Amniotic epithelial cell (primary cell): Measurements from ENCODE around the gene CLIP2.
"Not testable (repeated sequence)": the region's sequence is repeated elsewhere in the genome, so short reads cannot be mapped to it uniquely, and the experiment has no call there.

Source experiments
- DNase-seq: peaks from one replicate; pipeline ENCODE4 v3.0.0-alpha.2; 2010; ENCODE audit warnings: low read depth

Gene CLIP2

DNA sequence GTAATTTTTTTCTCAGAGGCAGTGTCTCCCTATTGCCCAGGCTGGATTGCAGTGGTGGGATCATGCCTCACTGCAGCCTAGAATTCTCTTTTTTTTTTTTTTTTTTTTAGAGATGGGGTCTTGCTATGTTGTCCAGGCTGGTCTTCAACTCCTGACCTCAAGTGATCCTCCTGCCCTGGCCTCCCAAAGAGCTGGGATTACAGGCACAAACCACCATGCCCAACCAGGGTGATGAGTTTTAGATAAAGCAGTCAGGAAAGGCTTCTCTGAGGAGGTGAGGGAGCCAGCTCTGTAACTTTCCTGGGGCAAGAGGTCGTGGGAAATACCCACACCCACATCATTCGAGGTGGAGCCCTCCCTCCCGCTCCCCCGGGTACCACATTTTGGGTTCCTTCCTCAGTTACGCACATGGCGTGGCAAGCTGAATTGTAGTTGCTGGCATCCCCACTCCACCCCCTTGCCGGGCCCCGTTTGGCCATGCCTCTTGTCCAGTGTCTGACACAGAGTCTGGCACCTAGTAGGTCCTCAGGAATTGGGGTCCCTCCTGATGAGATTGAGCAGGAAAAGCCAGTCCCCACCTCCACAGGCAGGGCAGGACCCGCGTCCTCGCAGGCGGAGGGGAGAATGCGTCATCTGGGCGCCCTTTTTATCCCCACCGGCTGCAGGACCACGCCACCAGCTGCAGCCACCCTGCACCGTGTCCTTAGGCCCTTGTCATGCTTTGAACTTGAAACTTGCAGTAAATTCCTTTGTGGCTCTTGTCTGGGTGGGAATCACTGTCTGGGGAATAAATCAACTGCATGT lies 43.4 kb downstream of the CLIP2 start:
- DNase-seq, result no peak

DNA sequence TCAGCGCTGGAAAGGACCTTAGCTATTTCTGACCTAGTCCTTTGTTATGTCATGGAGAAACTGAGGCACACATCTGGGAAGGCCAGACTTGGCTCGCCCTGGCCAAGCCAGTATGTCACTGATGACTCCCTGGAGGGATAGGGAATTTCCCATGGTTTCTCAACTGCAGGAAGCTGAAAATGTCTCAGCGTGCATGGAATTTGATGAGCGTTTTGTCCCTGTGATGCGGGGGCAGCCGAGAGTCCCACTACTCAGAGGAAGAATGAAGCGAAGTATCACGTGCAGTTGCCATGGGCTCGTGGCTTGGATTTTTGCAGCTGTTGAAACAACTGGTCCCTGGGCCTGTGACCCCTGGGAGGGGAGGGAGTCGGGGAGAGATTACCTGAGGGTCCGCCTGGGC lies 44.8 kb downstream of the CLIP2 start:
- DNase-seq, result peak; percentile 41

DNA sequence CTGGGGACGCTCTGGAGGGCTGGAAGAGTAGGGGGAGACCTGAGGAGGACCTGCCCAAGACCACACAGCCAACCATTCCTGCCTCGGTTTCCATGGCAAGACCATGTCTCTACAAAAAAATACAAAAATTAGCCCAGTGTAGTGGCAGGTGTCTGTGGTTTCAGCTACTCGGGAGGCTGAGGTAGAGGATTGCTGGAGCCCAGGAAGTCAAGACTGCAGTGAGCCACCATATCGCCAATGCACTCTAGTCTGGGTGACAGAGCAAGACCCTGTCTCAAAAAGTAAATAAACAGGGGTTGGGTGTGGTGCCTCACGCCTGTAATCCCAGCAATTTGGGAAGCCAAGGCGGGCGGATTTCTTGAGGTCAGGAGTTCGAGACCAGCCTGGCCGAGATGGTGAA lies 48.7 kb downstream of the CLIP2 start:
- no peak for DNase-seq

DNA sequence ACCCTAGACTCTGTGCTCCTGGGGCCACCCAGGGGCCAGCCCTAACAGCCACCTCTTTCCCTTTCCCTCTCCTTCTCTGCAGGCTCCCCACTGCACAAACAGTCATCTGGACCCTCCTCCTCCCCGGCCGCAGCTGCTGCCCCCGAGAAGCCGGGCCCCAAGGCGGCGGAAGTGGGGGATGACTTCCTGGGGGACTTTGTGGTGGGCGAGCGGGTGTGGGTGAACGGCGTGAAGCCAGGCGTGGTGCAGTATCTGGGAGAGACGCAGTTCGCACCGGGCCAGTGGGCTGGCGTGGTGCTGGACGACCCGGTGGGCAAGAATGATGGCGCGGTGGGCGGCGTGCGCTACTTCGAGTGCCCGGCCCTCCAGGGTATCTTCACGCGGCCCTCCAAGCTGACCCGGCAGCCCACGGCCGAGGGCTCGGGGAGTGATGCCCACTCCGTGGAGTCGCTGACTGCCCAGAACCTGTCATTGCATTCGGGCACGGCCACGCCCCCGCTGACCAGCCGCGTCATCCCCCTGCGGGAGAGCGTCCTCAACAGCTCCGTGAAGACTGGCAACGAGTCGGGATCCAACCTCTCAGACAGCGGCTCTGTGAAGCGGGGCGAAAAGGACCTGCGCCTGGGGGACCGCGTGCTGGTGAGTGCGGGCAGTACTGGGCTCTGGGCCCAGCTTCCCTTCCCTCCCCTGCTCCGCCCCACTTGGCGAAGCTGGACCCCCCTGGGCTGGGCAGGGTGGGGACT lies 49.3 kb downstream of the CLIP2 start:
- DNase-seq, result no peak

DNA sequence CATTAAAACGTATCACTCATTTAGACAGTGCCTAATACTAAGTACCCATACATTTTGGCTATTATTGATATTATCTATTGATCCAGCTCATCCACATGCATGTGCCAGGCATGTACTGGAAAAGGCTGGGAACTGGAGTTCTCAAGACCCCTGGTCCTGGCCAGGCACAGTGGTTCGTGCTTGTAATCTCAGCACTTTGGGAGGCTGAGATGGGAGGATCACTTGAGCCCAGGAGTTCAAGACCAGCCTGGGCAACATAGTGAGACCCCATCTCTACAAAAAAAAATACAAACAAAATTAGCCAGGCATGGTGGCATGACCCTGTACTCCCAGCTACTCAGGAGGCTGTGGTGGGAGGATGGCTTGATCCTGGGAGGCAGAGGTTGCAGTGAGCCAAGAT lies 50.4 kb downstream of the CLIP2 start:
- not testable (repeated sequence) for DNase-seq

DNA sequence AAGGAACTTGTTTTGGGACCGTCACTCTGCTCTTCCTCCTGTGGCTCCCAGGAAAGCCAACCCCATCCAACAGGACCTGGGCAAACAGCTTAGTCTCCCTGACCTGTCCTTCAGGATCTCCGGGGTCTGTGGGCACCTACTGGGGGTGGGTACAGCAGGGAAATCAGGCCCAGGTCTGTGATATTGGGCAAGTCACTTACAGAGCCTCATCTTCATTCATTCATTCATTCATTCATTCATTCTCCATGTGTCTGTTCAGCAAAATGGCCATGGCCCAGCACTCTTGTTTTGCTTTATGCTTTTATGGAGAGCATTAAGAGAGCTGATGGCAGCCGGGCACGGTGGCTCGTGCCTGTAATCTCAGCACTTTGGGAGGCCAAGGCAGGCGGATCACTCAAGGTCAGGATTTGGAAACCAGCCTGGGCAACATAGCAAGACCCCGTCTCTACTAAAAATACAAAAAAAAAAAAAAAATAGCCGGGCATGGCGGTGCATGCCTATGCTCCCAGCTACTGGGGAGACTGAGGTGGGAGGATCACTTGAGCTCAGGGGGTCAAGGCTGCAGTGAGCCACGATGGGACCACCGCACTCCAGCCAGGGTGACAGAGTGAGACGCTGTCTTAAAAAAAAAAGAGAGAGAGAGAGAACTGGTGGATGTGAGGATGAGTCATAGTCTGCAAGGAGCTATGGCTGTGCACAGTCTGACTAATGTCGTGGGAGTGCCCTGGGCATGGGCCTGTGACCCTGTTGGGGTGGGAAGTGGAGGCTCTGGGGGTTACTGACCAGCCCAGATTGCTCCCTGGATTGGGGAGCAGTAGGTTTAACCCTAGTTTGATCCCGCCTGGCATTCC lies 54.3 kb downstream of the CLIP2 start:
- peak; percentile 76 for DNase-seq

DNA sequence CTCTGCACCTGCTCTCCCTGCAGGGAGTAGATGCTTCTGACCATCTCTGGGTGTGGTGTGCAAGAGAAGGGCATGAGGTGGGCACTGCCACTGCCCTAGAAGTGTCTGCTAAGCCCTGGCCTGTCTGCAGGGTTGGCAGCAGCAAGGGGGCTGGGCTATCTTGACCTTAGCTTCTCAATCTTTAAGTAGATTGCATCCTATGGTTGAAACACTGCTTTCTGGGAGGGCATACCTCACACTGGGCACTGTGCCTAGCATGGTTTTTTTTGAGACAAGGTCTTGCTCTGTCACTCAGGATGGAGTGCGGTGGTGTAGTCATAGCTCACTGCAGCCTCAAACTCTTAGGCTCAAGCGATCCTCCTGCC lies 54.9 kb downstream of the CLIP2 start:
- peak; percentile 46 for DNase-seq

DNA sequence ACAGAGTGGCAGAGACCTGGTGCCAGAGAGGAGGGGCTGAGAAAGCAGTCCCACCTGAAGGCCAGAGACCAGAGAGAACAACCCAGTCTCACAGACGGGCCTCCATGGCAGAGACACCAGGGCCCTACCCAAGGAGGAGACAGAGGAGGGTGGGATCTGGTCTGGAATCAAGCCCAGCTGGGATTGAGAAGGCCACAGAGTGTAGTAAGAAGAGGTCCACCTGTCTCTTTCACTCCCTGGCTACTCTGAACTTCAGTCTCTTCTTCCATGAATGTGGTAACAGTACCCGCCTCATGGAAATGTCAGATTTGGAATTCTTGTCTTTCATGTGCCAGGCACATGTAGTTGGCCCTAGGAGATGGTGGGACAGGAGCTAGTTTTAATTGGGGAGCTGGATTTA lies 55.6 kb downstream of the CLIP2 start:
- no peak for DNase-seq

DNA sequence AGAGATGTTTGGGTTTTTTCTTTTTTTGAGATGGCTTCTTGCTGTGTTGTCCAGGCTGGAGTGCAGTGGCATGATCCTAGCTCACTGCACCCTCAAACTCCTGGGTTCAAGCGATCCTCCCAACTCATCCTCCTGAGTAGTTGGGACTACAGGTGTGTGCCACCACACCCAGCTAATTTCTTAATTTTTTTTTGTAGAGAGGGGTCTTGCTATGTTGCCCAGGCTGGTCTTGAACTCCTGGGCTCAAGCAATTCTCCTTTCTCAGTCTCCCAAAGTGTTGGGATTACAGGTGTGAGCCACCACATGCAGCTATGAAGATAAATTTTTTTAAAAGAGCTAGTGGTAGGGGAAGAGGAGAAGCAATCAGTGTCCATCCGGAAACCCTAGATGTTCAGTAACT lies 56.8 kb downstream of the CLIP2 start:
- no peak for DNase-seq

DNA sequence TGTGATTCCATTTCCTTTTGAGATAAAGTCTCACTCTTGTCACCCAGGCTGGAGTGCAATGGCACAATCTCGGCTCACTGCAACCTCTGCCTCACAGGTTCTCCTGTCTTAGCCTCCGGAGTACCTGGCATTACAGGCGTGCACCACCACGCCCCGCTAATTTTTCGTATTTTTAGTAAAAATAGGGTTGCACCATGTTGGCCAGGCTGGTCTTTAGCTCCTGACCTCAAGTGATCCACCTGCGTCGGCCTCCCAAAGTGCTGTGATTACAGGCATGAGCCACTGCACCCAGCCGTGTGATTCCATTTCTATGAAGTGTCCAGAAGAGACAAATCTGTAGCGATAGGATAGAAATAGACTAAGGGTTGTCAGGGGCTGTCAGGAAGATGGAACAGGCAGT lies 60.4 kb downstream of the CLIP2 start:
- DNase-seq, result no peak

DNA sequence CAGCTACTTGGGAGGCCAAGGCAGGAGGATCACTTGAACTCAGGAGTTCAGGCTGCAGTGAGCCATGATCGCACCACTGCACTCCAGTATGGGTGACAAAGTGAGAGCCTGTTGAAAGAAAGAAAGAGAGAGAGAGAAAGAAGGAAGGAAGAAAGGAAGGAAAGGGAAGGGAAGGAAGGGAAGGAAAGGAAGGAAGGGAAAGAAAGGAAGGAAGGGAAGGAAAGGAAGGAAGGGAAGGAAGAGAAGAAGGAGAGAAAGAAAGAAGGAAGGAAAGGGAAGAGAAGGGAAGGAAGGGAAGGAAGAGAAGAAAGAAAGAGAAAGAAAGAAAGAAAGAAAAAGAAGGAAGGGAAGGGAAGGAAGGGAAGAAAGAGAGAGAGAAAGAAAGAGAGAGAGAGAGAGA lies 61.5 kb downstream of the CLIP2 start:
- DNase-seq, result no peak

DNA sequence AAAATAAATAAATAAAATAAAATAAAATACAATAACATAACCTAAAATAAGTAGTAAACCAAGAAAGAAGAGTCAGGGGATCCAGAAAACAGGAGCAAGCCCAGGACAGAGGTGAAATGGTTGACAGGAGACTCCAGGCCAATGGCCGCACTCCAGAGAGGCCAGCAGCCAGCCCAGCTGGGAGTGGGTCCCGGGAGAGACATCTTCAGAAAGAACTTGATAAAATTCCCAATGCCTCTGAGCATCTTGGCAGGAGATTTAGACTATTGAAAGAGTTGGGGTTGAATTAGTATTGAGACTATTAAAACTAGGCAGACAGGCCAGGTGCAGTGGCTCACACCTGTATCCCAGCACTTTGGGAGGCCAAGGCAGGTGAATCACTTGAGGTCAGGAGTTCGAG lies 62.6 kb downstream of the CLIP2 start:
- no peak for DNase-seq

DNA sequence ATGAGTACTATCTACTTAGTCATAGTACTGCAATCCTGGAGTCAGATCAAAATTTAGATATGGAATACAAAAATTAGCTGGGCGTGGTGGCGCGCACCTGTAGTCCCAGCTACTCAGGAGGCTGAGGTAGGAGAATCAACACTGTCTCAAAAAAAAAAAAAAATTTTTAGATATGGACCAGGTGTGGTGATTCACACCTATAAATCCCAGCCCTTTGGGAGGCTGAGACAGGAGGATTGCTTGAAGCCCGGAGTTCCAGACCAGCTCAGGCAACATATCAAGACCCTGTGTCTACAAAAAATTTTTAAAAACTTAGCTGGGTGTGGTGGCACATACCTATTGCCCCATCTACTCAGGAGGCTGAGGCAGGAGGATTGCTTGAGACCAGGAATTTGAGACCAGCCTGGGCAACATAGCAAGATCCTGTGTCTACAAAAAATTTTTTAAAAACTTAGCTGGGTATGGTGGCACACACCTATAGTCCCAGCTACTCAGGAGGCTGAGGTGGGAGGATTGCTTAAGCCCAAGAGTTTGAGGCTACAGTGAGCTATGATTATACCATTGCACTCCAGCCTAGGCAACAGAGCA lies 63.4 kb downstream of the CLIP2 start:
- not testable (repeated sequence) for DNase-seq

DNA sequence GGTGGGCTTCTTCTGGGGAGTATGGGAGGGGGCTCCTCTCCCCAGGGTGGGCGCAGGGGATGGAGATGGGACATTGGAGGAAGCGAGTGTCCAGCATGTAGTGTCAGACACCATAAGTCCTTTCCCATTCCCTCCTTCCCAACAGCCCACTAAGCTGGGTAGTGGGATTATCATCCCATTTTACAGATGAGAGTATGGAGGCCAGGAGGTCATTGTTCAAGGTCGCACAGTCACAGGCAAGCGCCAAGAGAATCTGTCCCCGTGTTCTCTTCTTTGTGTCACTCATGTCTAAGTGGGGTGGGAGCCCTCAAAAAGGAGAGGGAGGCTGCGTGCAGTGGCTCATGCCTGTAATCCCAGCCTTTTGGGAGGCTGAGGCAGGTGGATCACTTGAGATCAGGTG lies 64.8 kb downstream of the CLIP2 start:
- DNase-seq, result no peak

DNA sequence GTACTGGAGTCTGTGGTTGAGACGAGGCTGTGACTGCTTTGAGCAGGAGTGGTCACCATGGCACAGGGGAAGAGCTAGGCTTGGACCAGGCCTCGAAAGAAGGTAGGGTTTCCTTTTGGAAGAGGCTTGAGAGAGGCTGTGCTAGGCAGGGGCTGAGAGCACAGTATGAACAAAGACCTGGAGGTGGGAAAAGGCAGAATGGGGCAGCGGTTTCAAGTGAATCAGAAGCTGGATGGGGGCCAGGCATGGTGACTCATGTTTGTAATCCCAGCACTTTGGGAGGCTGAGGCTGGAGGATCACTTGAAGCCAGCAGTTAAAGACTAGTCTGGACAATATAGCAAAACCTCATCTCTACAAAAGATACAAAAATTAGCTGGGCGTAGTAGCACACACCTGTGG lies 65.9 kb downstream of the CLIP2 start:
- DNase-seq, result peak; percentile 79

DNA sequence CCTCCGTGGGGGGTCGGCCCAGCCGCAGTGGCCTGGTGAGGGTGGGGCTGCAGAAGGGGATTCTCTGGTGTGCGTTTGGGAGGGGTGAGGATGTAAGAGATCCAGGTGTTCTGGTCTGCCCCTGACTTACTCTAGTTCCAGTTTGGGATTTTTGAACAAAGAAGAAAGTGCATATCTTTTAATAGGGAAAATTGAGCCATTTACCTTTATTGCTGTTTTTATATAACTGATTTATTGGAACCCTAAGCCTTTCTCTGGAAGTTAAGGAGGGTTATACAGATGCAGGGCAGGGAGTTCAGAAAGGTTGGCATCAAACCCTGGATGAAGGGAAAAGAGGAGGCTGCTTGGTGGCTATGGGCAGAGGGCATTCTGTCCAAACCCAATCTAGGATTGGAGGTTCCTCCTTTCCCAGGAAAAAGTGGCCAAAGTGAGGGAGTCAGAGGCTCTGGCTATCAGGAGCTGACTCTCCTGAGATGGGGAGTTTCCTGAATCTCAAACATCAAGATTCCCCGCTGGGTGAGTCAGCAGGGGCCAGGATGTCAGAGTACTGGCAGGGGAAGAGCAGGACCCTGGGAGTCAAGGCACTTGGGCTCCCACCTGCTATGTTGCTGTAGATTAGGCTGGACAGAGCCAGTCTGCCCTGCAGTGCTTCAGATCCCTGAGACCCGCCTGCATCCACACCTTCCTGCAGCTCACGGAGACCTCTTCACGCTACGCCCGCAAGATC lies 67.5 kb downstream of the CLIP2 start:
- DNase-seq, result peak; percentile 29

DNA sequence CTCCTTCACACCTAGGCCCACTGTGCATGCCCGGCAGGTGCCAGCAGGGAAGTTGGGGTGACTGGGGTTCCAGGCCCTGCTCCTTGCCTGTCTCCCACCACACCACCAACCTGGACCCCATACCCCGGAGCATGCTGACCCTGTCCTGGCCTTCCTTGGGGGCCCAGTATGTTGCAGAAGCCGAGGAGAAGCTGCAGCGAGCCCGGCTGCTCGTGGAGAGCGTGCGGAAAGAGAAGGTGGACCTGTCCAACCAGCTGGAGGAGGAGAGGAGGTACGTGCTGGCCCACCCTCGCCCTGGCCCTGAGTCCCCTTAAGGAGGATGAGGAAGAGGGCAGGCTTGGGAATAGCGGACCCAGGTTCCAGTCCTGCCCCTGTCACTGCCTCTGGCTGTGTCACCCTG lies 70.8 kb downstream of the CLIP2 start:
- no peak for DNase-seq

DNA sequence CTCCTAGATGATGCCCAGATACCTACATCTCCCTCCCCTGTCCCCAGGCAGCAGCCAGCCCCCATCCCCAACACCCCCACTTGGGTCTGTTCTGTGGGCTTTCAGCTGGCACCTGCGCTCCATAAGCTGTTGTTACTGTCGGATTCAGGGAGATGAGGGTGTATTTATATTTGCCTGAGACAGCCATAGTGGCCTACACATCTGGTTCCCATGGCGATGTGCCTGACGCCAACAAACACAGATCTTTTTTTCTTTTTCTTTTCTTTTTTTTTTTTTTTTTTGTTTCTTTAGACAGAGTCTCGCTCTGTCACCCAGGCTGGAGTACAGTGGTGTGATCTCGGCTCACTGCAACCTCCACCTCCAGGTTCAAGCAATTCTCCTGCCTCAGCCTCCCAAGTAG lies 73.1 kb downstream of the CLIP2 start:
- DNase-seq, result no peak

DNA sequence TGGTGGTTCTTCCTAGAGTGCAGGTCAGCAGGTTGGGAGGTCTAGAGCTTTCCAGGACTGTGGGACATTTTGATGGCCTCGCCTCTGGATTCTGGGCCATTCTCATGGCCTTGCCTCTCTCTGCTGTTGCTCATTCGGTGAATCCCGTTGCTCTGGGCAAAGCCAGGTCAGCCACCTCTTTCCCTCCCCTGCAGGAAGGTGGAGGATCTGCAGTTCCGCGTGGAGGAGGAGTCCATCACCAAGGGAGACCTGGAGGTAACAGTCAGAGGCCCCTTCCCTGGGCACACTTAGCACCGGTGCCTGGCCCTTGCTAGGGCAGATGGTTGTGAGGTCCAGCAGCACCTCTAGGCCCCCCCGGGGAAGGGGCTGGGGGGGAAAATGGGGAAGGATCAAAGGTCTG lies 74.9 kb downstream of the CLIP2 start:
- DNase-seq, result no peak

DNA sequence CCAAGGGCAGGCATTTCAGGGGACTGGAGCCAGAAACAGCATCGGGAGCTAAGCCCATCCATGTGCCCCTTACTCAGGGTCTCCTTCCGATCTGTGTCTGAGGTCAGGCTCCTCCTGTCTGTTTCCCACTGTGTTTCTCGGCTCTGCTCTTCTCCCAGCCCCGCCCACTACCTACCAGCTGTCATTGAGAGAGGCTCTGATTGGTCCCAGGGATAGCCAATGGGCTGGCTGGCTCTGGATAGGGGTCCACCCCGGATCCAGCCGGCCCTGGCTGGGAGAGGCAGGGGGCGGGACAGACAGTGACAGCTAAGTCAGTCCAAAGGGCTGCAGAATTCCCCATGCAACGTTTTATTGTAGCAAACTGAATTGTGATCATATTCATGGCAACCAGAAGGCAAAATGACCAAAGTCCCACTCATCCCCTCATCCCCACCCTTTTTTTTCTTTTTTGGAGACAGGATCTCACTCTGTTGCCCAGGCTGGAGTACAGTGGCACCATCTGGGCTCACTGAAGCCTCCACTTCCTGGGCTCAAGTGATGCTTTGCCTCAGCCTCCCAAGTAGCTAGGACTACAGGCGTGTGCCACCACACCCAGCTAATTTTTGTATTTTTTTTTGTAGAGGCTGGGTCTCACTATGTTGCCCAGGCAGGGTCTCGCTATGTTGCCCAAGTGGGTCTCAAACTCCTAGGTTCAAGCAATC lies 76.3 kb downstream of the CLIP2 start:
- DNase-seq, result peak; percentile 69
